H1 (cell line): ENCODE measurements around the gene DKC1. TPM values are rescaled to one million over a fixed set of nuclear protein-coding genes. Genes with fewer than 3 reads are reported as not detected.

ENCODE experiments used
- CTCF ChIA-PET: fragments of 300-600 bp; sonication (Branson Sonifier 250); formaldehyde crosslinking; loops from one replicate; lab custom pipeline; 2021; ENCODE audit not compliant: partially characterized antibody; lab: Charles Lee
- POLR2A ChIA-PET: fragments of 300-600 bp; sonication (Branson Sonifier 250); formaldehyde crosslinking; loops from one replicate; lab custom pipeline; 2021; ENCODE audit warnings: inconsistent platforms; ENCODE audit not compliant: partially characterized antibody; lab: Charles Lee
- DNase-seq, 2 experiments: peaks; one replicate each; pipeline versions ENCODE4 v3.0.0 to v3.0.0-alpha.2; 2010 to 2022; ENCODE audit warnings: low spot score in 2 of 2, low read depth in 1 of 2, mixed read lengths in 1 of 2
- FAIRE-seq: peaks from 2 replicates; lab custom pipeline; 2011; peaks lifted over from hg19 to GRCh38; lab: Jason Lieb, UNC
- H2AFZ ChIP-seq: 2 replicates; pipeline ENCODE4 v1.8.1; 2012; ENCODE audit warnings: low read length, inconsistent platforms
- H2AK5ac ChIP-seq: 2 replicates; pipeline ENCODE4 v1.6.1; 2013; ENCODE audit warnings: low read depth, low read length
- H2BK120ac ChIP-seq: replicated peaks from 2 replicates; pipeline ENCODE3; 2013; ENCODE audit warnings: low read depth, low read length, inconsistent platforms
- H2BK12ac ChIP-seq: 2 replicates; pipeline ENCODE4 v1.6.1; 2013; ENCODE audit warnings: low read depth, low read length
- H2BK15ac ChIP-seq: 2 replicates; pipeline ENCODE4 v1.6.1; 2013; ENCODE audit warnings: low read length
- H2BK20ac ChIP-seq: 2 replicates; pipeline ENCODE4 v1.6.1; 2013; ENCODE audit warnings: low read length
- H2BK5ac ChIP-seq: 2 replicates; pipeline ENCODE4 v1.6.1; 2013; ENCODE audit warnings: low read depth, low read length
- H3K14ac ChIP-seq: 2 replicates; pipeline ENCODE4 v1.6.1; 2013; ENCODE audit warnings: inconsistent platforms; ENCODE audit not compliant: insufficient read length
- H3K18ac ChIP-seq: 2 replicates; pipeline ENCODE4 v1.6.1; 2013; ENCODE audit warnings: low read length; ENCODE audit errors: extremely low read depth
- H3K23ac ChIP-seq: 2 replicates; pipeline ENCODE4 v1.6.1; 2013; ENCODE audit warnings: inconsistent platforms; ENCODE audit not compliant: insufficient read length
- H3K23me2 ChIP-seq: 2 replicates; pipeline ENCODE4 v1.6.1; 2013; ENCODE audit warnings: low read depth, low read length
- H3K27ac ChIP-seq: 2 replicates; pipeline ENCODE4 v1.6.1; 2011; ENCODE audit warnings: low read depth, low read length, inconsistent platforms
- H3K27me3 ChIP-seq, 4 experiments: replicated peaks in 1 of 4; 1 replicate in 1 of 4; 2 replicates in 3 of 4; pipeline versions ENCODE4 v1.6.1 to v1.8.1; 2011 to 2013; ENCODE audit warnings: low read length in 3 of 4, mild to moderate bottlenecking in 3 of 4, inconsistent platforms in 2 of 4, mixed read lengths in 2 of 4, moderate library complexity in 1 of 4; ENCODE audit not compliant: control insufficient read depth in 3 of 4, insufficient read depth in 3 of 4; ENCODE audit errors: extremely low read depth in 1 of 4
- H3K36me3 ChIP-seq, 4 experiments: 2 replicates each; pipeline versions ENCODE4 v1.6.1 to v1.8.1; 2011 to 2013; ENCODE audit warnings: mild to moderate bottlenecking in 4 of 4, low read length in 3 of 4, moderate library complexity in 2 of 4, control low read depth in 1 of 4, inconsistent platforms in 1 of 4; ENCODE audit not compliant: insufficient read depth in 4 of 4, control insufficient read depth in 2 of 4
- H3K4ac ChIP-seq: replicated peaks from 2 replicates; pipeline ENCODE3; 2013; ENCODE audit warnings: low read length, low read depth, mixed read lengths, inconsistent platforms; ENCODE audit not compliant: insufficient read length
- H3K4me1 ChIP-seq, 4 experiments: replicated peaks in 1 of 4; 1 replicate in 1 of 4; 2 replicates in 3 of 4; pipeline versions ENCODE4 v1.6.1 to v1.8.1; 2011 to 2013; ENCODE audit warnings: low read length in 3 of 4, inconsistent platforms in 2 of 4, mixed read lengths in 1 of 4; ENCODE audit not compliant: insufficient read depth in 4 of 4, control insufficient read depth in 3 of 4
- H3K4me2 ChIP-seq, 2 experiments: 2 replicates each; pipeline versions ENCODE4 v1.6.1 to v1.8.1; 2011 to 2013; ENCODE audit warnings: low read depth in 2 of 2, low read length in 2 of 2, control low read depth in 1 of 2, inconsistent platforms in 1 of 2, mild to moderate bottlenecking in 1 of 2; ENCODE audit not compliant: insufficient read depth in 1 of 2
- H3K4me3 ChIP-seq, 4 experiments: fragments of 200-600, 300-600 bp in 1 of 4; sonication (generic), shearing (Covaris generic), sonication (Bioruptor Twin) in 1 of 4; 2 replicates each; pipeline versions ENCODE4 v1.5.1 to v1.8.1; 2011 to 2016; ENCODE audit warnings: low read length in 4 of 4, low read depth in 3 of 4, control low read depth in 2 of 4, inconsistent platforms in 2 of 4, mild to moderate bottlenecking in 2 of 4, mixed read lengths in 1 of 4, moderate library complexity in 1 of 4; ENCODE audit not compliant: insufficient read depth in 2 of 4; ENCODE audit errors: extremely low read depth in 1 of 4
- H3K56ac ChIP-seq: replicated peaks from 2 replicates; pipeline ENCODE3; 2013; ENCODE audit warnings: low read depth, mild to moderate bottlenecking, mixed read lengths, low read length, inconsistent platforms; ENCODE audit not compliant: insufficient read length
- H3K79me1 ChIP-seq: 2 replicates; pipeline ENCODE4 v1.6.1; 2013; ENCODE audit warnings: low read depth, low read length, control low read depth
- H3K79me2 ChIP-seq, 2 experiments: 2 replicates each; pipeline versions ENCODE4 v1.6.1 to v1.8.1; 2012 to 2013; ENCODE audit warnings: low read length in 2 of 2, mild to moderate bottlenecking in 2 of 2, inconsistent platforms in 1 of 2; ENCODE audit not compliant: insufficient read depth in 2 of 2, control insufficient read depth in 1 of 2
- H3K9ac ChIP-seq, 4 experiments: replicated peaks in 1 of 4; 1 replicate in 1 of 4; 2 replicates in 3 of 4; pipeline versions ENCODE4 v1.6.1 to v1.8.1; 2011 to 2013; ENCODE audit warnings: low read depth in 3 of 4, low read length in 3 of 4, control low read depth in 2 of 4, mild to moderate bottlenecking in 2 of 4, moderate library complexity in 2 of 4, inconsistent platforms in 1 of 4; ENCODE audit errors: extremely low read depth in 1 of 4
- H3K9me3 ChIP-seq, 2 experiments: 2 replicates each; pipeline versions ENCODE4 v1.6.1 to v1.8.1; 2012 to 2013; ENCODE audit warnings: mild to moderate bottlenecking in 2 of 2, moderate library complexity in 2 of 2, control low read depth in 1 of 2, inconsistent platforms in 1 of 2, low read depth in 1 of 2, low read length in 1 of 2, mixed read lengths in 1 of 2; ENCODE audit not compliant: insufficient read depth in 2 of 2
- H4K20me1 ChIP-seq, 2 experiments: replicated peaks in 1 of 2; 2 replicates each; pipeline versions ENCODE3 to v1.8.1; 2011 to 2013; ENCODE audit warnings: inconsistent platforms in 2 of 2, low read length in 2 of 2, mild to moderate bottlenecking in 1 of 2; ENCODE audit not compliant: insufficient read depth in 2 of 2, control insufficient read depth in 1 of 2
- H4K5ac ChIP-seq: 2 replicates; pipeline ENCODE4 v1.6.1; 2013; ENCODE audit warnings: low read length, low read depth, mixed read lengths, inconsistent platforms; ENCODE audit not compliant: insufficient read length
- H4K8ac ChIP-seq: 2 replicates; pipeline ENCODE4 v1.8.0; 2013; ENCODE audit warnings: mild to moderate bottlenecking, moderate library complexity, low read length, inconsistent platforms; ENCODE audit not compliant: insufficient read depth; ENCODE audit errors: extremely low read depth
- H4K91ac ChIP-seq: replicated peaks from 2 replicates; pipeline ENCODE3; 2013; ENCODE audit warnings: low read length, mixed read lengths, inconsistent platforms; ENCODE audit not compliant: insufficient read length
- BACH1 ChIP-seq: IDR thresholded peaks from 2 replicates; pipeline ENCODE4 v1.6.1; 2012; ENCODE audit warnings: low read length, improper control_type of control experiment
- CTCF ChIP-seq, 3 experiments: IDR thresholded peaks; 1 replicate in 2 of 3; 2 replicates in 1 of 3; pipeline versions ENCODE4 v1.5.1 to v1.6.1; 2011; ENCODE audit warnings: low read length in 3 of 3, mild to moderate bottlenecking in 3 of 3, inconsistent platforms in 2 of 3, low read depth in 1 of 3, moderate library complexity in 1 of 3; ENCODE audit not compliant: insufficient read depth in 1 of 3; ENCODE audit errors: control extremely low read depth in 1 of 3
- RAD21 ChIP-seq, 2 experiments: IDR thresholded peaks in 1 of 2; conservative IDR thresholded peaks in 1 of 2; 2 replicates each; pipeline ENCODE4 v1.6.1; 2011; ENCODE audit warnings: low read depth in 2 of 2, low read length in 2 of 2, improper control_type of control experiment in 1 of 2, inconsistent platforms in 1 of 2, mild to moderate bottlenecking in 1 of 2, moderate library complexity in 1 of 2
- WGBS, 2 experiments: shearing (Covaris generic) in 1 of 2; methylation state at CpG; one replicate each; pipeline versions ENCODE4 v1.1.6 to v1.1.7; 2013 to 2015; ENCODE audit warnings: low lambda C conversion rate in 2 of 2, mixed read lengths in 2 of 2, inconsistent platforms in 1 of 2, low coverage in 1 of 2, missing lambda C conversion rate in 1 of 2; ENCODE audit not compliant: insufficient replicate concordance in 2 of 2, insufficient coverage in 1 of 2, insufficient read length in 1 of 2; ENCODE audit errors: extremely low coverage in 1 of 2, missing lambda C conversion rate in 1 of 2; 5-methylcytosine and 5-hydroxymethylcytosine counted together
- polyA plus RNA-seq, 7 experiments: library from polyadenylated mRNA; depleted of rRNA in 3 of 7; stranded (reverse) in 5 of 7; unstranded in 2 of 7; fragments of >200 nt in 5 of 7; fragments of 200-250 nt in 2 of 7; gene quantifications; 1 replicate in 5 of 7; 2 replicates in 1 of 7; 4 replicates in 1 of 7; pipeline versions ENCODE4 v1.2.1 to v1.2.3, GENCODE V29; 2011 to 2013; ENCODE audit warnings: missing spikeins in 2 of 7, mixed read lengths in 2 of 7
- total RNA-seq: library from RNA; stranded (reverse); fragmentation: NEBNext Ultra II Directional; extraction: Animal tissue kit (Norgen Biotek cat#: 25700); gene quantifications from 2 replicates; pipeline ENCODE4 v1.2.1, GENCODE V29; 2021

The DKC1 gene
- total and polyA plus RNA-seq, 2 of the 8 experiments (the other 6 are each of a cell fraction or from before 2014, with no cell fraction given), result 65.6 to 143 TPM

- FAIRE-seq (peak; percentile 88), DNase-seq (peak in 1 of 2 experiments; percentile 53)
- WGBS, 2 experiments, result 35% methylated on average over 2 of the region's 2 CpGs; no CpG with 5 or more reads in 1 of the 2 experiments
- H4K8ac ChIP-seq, result no peak overlapping the region
- no peaks in the 10 kb centered on the region for H4K20me1 ChIP-seq
- no peaks in the 10 kb centered on the region for H3K9me3 ChIP-seq
- no peak overlapping the region for H2AK5ac ChIP-seq
- H3K18ac ChIP-seq, result no peak overlapping the region
- H2AFZ ChIP-seq, result no peak overlapping the region
- no peak overlapping the region for H3K27ac ChIP-seq
- H3K79me2 ChIP-seq, result no peaks in the 10 kb centered on the region
- no peaks in the 10 kb centered on the region for H3K36me3 ChIP-seq
- POLR2A ChIA-PET, result no interaction called here
- H3K27me3 ChIP-seq, result no peaks in the 10 kb centered on the region
- H3K23ac ChIP-seq, result no peak overlapping the region
- H3K9ac ChIP-seq, result no peak overlapping the region
- H4K91ac ChIP-seq, result no peak overlapping the region
- CTCF ChIA-PET, result no interaction called here
- no peak overlapping the region for H2BK12ac ChIP-seq
- no peaks in the 10 kb centered on the region for H3K4me1 ChIP-seq
- no peak overlapping the region for H3K14ac ChIP-seq
- peak in 2 of 3 experiments; percentile 63 to 64; a peak in 3 of 4 replicates for TF ChIP-seq CTCF (IDR thresholded peaks at IDR 0.05; ENCODE audit: control extremely low read depth in 1 of 3, insufficient read depth in 1 of 3, low read depth in 1 of 3, low read length in 3 of 3)
- TF ChIP-seq BACH1, result no peak
- TF ChIP-seq RAD21 (IDR thresholded peaks at IDR 0.05 in 1 of 2, conservative IDR thresholded peaks at IDR 0.05 in 1 of 2; ENCODE audit: low read depth in 2 of 2, low read length in 2 of 2), result peak; percentile 71 to 75
- H2BK5ac ChIP-seq, result no peak overlapping the region
- H3K79me1 ChIP-seq, result no peaks in the 10 kb centered on the region
- H4K5ac ChIP-seq, result no peak overlapping the region
- no peak overlapping the region for H3K4ac ChIP-seq
- no peaks in the 10 kb centered on the region for H3K23me2 ChIP-seq
- no peak overlapping the region for H2BK20ac ChIP-seq
- H2BK120ac ChIP-seq, result no peak overlapping the region
- no peak overlapping the region for H3K56ac ChIP-seq
- no peak overlapping the region for H3K4me2 ChIP-seq
- no peak overlapping the region for H3K4me3 ChIP-seq
- H2BK15ac ChIP-seq, result no peak overlapping the region
Measured at GRCh38 chrX:154714925-154715324, 47.7 kb upstream of the DKC1 start.
